ENCODE data around the gene EPB41L3.

EPB41L3 gene

GRCh38 chr18:5431836-5432575, 111.8 kb downstream of the EPB41L3 start:
- DNase-seq (ENCODE audit: low read depth) = no peak
- no peak overlapping the region for H3K4me3 ChIP-seq (ENCODE audit: low read depth, low read length)
- TF ChIP-seq CTCF (conservative IDR thresholded peaks at IDR 0.05; ENCODE audit: low read depth, low read length) = no peak

GRCh38 chr18:5430131-5430530, 113.7 kb downstream of the EPB41L3 start:
- no peak for TF ChIP-seq CTCF (conservative IDR thresholded peaks at IDR 0.05; ENCODE audit: low read depth, low read length)
- no peak for DNase-seq (ENCODE audit: low read depth)

GRCh38 chr18:5429681-5430080, 114.1 kb downstream of the EPB41L3 start:
- no peak for DNase-seq (ENCODE audit: low read depth)
- no peak for TF ChIP-seq CTCF (conservative IDR thresholded peaks at IDR 0.05; ENCODE audit: low read depth, low read length)
- H3K4me3 ChIP-seq (ENCODE audit: low read depth, low read length) = no peak overlapping the region

More at GRCh38 chr18:5430131-5430530, 113.7 kb downstream of the EPB41L3 start:
- no peak overlapping the region for H3K4me3 ChIP-seq (ENCODE audit: low read depth, low read length)

GRCh38 chr18:5425721-5426120, 118.1 kb downstream of the EPB41L3 start:
- DNase-seq (ENCODE audit: low read depth) = no peak
- H3K4me3 ChIP-seq (ENCODE audit: low read depth, low read length) = no peak overlapping the region
- TF ChIP-seq CTCF (conservative IDR thresholded peaks at IDR 0.05; ENCODE audit: low read depth, low read length) = no peak

- DNase-seq (ENCODE audit: low read depth) = peak; percentile 85
- no peak overlapping the region for H3K4me3 ChIP-seq (ENCODE audit: low read depth, low read length)
- peak; percentile 69 for TF ChIP-seq CTCF (conservative IDR thresholded peaks at IDR 0.05; ENCODE audit: low read depth, low read length)
Measured at GRCh38 chr18:5424903-5425664, 118.7 kb downstream of the EPB41L3 start.

- no peak for TF ChIP-seq CTCF (conservative IDR thresholded peaks at IDR 0.05; ENCODE audit: low read depth, low read length)
- H3K4me3 ChIP-seq (ENCODE audit: low read depth, low read length) = no peak overlapping the region
- no peak for DNase-seq (ENCODE audit: low read depth)
Measured at GRCh38 chr18:5422626-5423025, 121.2 kb downstream of the EPB41L3 start.

Data from choroid plexus epithelial cell (primary cell).